Upper lobe of left lung (tissue), 4 donors: ENCODE measurements around the gene SLC25A47.

Source experiments
- EP300 ChIP-seq, 4 donors: sonication (generic); formaldehyde crosslinking; IDR thresholded peaks; one replicate each; pipeline ENCODE4 v1.5.1; 2017; ENCODE audit warnings: antibody characterized with exemption in 4 of 4, control low read depth in 2 of 4
- POLR2A ChIP-seq, 4 donors: fragments of 450-650 bp; IDR thresholded peaks; one replicate each; pipeline ENCODE4 v1.5.1; 2016 to 2017; ENCODE audit warnings: antibody characterized with exemption in 4 of 4, mild to moderate bottlenecking in 2 of 4
- TF ChIP-seq, protein P1 (sequence below), 6 experiments: fragments of 450-650 bp in 4 of 6; fragments of 200-600 bp in 2 of 6; sonication (generic) in 2 of 6; IDR thresholded peaks; one replicate each; pipeline ENCODE4 v1.5.1; 2016 to 2019; ENCODE audit warnings: antibody characterized with exemption in 6 of 6

DNA sequence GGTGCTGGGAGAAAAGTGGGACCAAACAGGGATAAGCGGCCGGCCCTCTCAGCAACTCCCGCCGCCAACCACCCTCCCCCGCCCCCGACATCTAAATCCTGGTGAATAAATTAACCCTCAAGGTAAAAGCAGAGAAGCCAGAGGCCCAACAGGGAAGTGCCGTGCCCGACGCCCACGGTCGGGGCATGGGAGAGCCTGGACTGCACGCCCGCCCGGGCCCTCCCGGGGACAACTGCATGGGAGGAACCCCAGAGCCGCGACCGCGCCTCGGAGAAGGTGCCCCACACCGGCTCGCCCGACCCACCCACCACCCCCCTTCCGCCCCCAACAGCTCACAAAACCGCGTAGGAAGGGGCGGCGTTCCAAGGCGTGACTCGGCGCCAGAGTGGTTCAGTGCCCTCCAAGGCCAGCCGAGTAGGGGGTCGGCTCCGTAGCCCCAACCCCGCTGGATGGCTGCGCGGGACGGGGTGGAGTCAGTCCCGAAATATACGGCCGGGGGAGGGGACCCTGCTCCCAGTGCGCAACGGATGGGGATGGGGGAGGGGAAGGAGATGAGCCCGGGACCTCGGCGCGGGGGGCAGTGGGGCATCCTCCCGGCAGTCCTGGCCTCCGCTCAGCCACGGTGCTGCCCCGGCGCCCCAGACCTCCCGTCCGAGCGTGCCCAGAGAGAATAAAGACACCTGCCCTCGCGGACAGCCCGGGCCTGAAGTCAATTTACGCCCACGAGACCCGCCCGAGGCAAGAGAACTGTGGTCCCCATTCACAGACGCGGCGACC lies 17.6 kb upstream of the SLC25A47 start:
- TF ChIP-seq, protein P1, sequence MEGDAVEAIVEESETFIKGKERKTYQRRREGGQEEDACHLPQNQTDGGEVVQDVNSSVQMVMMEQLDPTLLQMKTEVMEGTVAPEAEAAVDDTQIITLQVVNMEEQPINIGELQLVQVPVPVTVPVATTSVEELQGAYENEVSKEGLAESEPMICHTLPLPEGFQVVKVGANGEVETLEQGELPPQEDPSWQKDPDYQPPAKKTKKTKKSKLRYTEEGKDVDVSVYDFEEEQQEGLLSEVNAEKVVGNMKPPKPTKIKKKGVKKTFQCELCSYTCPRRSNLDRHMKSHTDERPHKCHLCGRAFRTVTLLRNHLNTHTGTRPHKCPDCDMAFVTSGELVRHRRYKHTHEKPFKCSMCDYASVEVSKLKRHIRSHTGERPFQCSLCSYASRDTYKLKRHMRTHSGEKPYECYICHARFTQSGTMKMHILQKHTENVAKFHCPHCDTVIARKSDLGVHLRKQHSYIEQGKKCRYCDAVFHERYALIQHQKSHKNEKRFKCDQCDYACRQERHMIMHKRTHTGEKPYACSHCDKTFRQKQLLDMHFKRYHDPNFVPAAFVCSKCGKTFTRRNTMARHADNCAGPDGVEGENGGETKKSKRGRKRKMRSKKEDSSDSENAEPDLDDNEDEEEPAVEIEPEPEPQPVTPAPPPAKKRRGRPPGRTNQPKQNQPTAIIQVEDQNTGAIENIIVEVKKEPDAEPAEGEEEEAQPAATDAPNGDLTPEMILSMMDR (IDR thresholded peaks at IDR 0.05): no peak
- TF ChIP-seq POLR2A (IDR thresholded peaks at IDR 0.05): no peak
- no peak for TF ChIP-seq EP300 (IDR thresholded peaks at IDR 0.05)
